ENCODE data around the gene CLIC6. TPM values are rescaled to one million over a fixed set of nuclear protein-coding genes. Genes with fewer than 3 reads are reported as not detected.

Gene CLIC6
- total RNA-seq, 1 donor = under 0.01 TPM

DNA sequence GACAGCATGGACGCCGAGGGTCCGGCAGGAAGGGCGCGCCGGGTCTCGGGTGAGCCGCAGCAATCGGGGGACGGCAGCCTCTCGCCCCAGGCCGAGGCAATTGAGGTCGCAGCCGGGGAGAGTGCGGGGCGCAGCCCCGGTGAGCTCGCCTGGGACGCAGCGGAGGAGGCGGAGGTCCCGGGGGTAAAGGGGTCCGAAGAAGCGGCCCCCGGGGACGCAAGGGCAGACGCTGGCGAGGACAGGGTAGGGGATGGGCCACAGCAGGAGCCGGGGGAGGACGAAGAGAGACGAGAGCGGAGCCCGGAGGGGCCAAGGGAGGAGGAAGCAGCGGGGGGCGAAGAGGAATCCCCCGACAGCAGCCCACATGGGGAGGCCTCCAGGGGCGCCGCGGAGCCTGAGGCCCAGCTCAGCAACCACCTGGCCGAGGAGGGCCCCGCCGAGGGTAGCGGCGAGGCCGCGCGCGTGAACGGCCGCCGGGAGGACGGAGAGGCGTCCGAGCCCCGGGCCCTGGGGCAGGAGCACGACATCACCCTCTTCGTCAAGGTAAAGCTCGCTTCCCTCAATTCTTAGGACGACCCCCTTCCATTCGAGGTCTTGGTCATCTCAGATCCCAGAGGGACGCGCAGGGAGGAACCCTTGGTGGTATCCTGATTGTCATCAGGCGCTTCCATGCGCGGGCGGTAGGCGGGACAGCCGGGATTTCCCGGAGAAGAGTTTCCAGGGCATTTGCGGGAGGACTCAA is 1.6 kb downstream of the CLIC6 start:
- peak overlapping the region; percentile 3 for H3K4me3 ChIP-seq (ENCODE audit: low read depth, low read length)

DNA sequence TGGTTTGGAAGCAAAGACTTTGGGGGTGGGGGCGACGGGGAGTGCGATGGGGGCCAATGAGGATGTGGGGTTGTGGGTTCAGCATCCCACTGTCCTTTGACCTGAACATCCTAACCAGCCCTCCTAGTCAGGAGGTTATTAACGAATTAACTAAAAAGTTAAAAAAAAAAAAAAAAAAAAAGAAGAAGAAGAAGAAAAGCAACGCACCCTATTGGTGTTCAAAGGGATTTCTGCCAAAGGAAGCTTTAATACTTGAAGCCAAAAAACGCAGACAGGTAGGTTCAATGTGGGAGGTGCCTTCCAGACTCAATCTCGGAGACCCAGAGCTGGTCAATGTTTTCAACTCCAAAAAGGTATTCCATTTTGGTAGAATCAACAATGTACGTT is 2.2 kb downstream of the CLIC6 start:
- TF ChIP-seq, protein P1, sequence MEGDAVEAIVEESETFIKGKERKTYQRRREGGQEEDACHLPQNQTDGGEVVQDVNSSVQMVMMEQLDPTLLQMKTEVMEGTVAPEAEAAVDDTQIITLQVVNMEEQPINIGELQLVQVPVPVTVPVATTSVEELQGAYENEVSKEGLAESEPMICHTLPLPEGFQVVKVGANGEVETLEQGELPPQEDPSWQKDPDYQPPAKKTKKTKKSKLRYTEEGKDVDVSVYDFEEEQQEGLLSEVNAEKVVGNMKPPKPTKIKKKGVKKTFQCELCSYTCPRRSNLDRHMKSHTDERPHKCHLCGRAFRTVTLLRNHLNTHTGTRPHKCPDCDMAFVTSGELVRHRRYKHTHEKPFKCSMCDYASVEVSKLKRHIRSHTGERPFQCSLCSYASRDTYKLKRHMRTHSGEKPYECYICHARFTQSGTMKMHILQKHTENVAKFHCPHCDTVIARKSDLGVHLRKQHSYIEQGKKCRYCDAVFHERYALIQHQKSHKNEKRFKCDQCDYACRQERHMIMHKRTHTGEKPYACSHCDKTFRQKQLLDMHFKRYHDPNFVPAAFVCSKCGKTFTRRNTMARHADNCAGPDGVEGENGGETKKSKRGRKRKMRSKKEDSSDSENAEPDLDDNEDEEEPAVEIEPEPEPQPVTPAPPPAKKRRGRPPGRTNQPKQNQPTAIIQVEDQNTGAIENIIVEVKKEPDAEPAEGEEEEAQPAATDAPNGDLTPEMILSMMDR (IDR thresholded peaks at IDR 0.05; ENCODE audit: insufficient read depth, low read depth, low read length) = no peak
- no peak overlapping the region for H3K4me3 ChIP-seq (ENCODE audit: low read depth, low read length)
- no peak for DNase-seq (ENCODE audit: low read depth)

More for the DNA sequence above, 1.6 kb downstream of the CLIC6 start:
- DNase-seq (ENCODE audit: low read depth) = no peak
- TF ChIP-seq, protein P1 (IDR thresholded peaks at IDR 0.05; ENCODE audit: insufficient read depth, low read depth, low read length) = no peak

DNA sequence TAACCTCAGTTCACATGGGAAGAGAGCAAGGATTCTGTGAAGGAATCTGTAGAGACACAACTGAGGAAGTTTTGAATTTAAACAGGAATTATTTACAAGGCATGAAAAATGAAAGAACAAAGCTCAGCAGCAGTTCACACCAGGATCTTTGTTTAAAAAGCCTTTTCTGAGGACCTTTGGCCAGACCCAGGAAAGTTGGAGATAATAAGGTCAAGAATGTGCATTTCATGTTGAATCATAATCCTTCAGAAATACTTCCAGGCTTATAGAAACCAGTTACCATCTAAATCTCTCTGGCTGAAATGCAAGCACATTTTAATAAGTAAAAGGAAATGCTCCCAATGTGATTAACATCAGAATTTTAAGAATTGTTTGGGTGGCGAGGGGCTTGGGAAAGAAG is 2.7 kb downstream of the CLIC6 start:
- no peak for DNase-seq (ENCODE audit: low read depth)
- TF ChIP-seq, protein P1 (IDR thresholded peaks at IDR 0.05; ENCODE audit: insufficient read depth, low read depth, low read length) = no peak
- H3K4me3 ChIP-seq (ENCODE audit: low read depth, low read length) = no peak overlapping the region

DNA sequence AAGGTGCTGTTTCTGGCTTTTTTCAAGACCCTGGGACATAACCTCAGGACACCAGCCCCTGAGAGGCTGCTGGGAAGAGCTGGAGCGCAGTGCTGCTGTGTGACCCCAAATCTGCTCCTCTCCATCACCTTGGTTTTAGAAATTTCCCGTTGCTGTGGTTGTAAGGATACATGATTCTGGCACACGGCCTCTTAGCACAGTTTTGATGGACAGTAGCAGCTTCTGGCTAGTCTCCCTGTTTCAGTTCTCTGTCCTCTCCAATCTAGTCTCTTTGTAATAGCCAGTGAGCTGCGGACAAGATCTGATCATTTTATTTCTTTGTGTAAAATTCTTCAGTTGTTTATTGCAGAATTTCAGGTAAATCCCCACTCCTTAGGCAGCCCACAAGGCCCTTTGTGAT is 3.1 kb downstream of the CLIC6 start:
- no peak for DNase-seq (ENCODE audit: low read depth)
- TF ChIP-seq, protein P1 (IDR thresholded peaks at IDR 0.05; ENCODE audit: insufficient read depth, low read depth, low read length) = no peak
- H3K4me3 ChIP-seq (ENCODE audit: low read depth, low read length) = no peak overlapping the region

DNA sequence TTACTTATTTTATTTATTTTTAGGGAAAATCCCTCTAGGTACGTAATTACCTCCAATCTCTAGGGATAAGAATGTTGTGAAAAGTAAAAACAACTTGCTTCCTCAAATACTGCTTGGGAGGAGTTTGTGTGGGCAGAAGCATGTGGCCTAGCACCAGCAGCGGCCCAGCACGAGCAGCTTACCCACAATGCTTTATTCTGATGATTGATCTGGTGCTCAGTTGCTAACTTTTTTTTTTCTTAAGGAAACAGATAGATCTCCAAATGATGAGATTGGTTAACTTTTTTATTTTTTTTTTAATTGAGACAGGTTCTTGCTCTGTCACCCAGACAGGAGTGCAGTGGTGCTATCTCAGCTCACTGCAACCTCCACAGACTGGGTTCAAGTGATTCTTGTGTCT is 4.2 kb downstream of the CLIC6 start:
- no peak for DNase-seq (ENCODE audit: low read depth)
- TF ChIP-seq, protein P1 (IDR thresholded peaks at IDR 0.05; ENCODE audit: insufficient read depth, low read depth, low read length) = no peak
- H3K4me3 ChIP-seq (ENCODE audit: low read depth, low read length) = no peak overlapping the region

DNA sequence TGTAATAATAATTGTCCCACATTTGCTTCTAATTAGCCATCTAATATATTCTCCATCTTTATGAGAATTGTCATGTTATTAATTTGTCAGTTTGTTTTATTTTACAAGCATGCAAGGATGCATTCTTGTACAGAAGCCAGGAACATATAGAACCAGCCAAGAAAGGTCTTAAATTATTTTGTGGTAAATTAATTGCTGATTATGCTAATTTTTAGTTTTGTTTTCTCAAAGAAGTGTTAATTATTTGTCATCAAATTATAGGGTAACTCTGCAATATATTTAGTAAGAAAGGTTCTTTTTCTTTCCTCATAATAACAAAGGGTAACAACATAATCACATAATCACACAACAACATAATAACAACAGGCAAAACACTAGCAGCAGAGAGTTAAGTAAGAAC is 5.7 kb downstream of the CLIC6 start:
- no peak for DNase-seq (ENCODE audit: low read depth)
- TF ChIP-seq, protein P1 (IDR thresholded peaks at IDR 0.05; ENCODE audit: insufficient read depth, low read depth, low read length) = no peak

DNA sequence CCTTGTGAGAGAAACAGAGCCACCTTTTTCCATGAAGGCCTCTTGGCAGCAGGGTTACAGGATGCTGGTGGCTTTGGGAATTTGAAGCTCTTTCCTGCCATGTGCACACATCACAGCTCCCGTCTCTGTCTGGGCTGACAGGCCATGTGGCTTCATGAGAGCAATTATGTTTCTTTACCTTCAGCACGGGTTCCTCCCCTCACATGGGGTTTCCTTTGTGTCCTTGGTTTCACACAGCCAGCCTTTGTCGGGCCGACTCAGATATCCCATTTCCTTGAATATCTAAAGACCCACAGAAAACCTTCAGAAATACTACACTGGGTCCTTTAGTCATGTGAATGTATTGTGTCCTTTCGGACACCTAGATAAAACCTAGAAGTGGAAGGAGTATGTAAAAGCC is 7.1 kb downstream of the CLIC6 start:
- DNase-seq (ENCODE audit: low read depth) = no peak
- TF ChIP-seq, protein P1 (IDR thresholded peaks at IDR 0.05; ENCODE audit: insufficient read depth, low read depth, low read length) = no peak
- H3K4me3 ChIP-seq (ENCODE audit: low read depth, low read length) = no peak overlapping the region

More for the DNA sequence above, 5.7 kb downstream of the CLIC6 start:
- H3K4me3 ChIP-seq (ENCODE audit: low read depth, low read length) = no peak overlapping the region

Data from fibroblast of villous mesenchyme (primary cell).